Measurements from ENCODE around the gene RRAGD. TPM values are rescaled to one million over a fixed set of nuclear protein-coding genes. Genes with fewer than 3 reads are reported as not detected.

The RRAGD gene
- total RNA-seq, 1 experiment from 2014 or later = not detected

DNA sequence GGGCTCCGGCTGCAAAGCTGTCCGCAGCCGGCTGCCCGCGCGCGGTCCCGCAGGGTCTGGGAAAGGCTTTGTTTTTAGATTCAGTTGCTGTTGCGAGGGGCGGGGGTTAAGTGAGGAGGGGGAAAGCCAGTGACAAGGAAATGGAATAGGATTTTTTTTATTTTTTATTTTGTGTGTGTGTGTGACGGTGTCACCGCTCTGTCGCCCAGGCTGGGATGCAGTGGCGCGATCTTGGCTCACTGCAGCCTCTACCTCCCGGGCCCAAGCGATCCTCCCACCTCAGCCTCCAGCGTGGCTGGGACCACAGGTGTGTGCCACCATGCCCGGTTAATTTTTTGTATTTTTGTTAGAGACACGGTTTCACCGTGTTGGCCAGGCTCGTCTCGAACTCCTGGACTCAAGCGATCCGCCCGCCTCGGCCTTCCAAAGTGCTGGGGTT lies 58.9 kb downstream of the RRAGD start:
- peaks cover 42% of the 10 kb centered on the region for H3K79me2 ChIP-seq (ENCODE audit: low read depth)
- H3K4me3 ChIP-seq = peak overlapping the region; percentile 81; the same call in 1 of the 2 replicates
- no peaks in the 10 kb centered on the region for H3K9me2 ChIP-seq (ENCODE audit: insufficient read depth)
- H3K9me3 ChIP-seq (ENCODE audit: insufficient read depth, low read depth) = no peaks in the 10 kb centered on the region
- TF ChIP-seq EZH2 (IDR thresholded peaks at IDR 0.05; ENCODE audit: low read depth) = no peak
- TF ChIP-seq, protein P1, sequence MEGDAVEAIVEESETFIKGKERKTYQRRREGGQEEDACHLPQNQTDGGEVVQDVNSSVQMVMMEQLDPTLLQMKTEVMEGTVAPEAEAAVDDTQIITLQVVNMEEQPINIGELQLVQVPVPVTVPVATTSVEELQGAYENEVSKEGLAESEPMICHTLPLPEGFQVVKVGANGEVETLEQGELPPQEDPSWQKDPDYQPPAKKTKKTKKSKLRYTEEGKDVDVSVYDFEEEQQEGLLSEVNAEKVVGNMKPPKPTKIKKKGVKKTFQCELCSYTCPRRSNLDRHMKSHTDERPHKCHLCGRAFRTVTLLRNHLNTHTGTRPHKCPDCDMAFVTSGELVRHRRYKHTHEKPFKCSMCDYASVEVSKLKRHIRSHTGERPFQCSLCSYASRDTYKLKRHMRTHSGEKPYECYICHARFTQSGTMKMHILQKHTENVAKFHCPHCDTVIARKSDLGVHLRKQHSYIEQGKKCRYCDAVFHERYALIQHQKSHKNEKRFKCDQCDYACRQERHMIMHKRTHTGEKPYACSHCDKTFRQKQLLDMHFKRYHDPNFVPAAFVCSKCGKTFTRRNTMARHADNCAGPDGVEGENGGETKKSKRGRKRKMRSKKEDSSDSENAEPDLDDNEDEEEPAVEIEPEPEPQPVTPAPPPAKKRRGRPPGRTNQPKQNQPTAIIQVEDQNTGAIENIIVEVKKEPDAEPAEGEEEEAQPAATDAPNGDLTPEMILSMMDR (conservative IDR thresholded peaks at IDR 0.05) = no peak
- peaks cover 12% of the 10 kb centered on the region; the same call in 1 of the 2 replicates for H3F3A ChIP-seq (ENCODE audit: insufficient read depth, low read depth)
- CTCF ChIA-PET = interaction anchor here (0.9 to 1.6 kb wide), 2 partner anchors 55 to 932 kb away, joined by 3 to 5 read pairs; no protein-coding TSS in a partner anchor
- POLR2A ChIA-PET (ENCODE audit: unreplicated experiment) = interaction anchor here (0.6 to 2.1 kb wide), 4 partner anchors 46 to 1643 kb away, joined by 4 to 25 read pairs (median 11); no protein-coding TSS in a partner anchor
- peak overlapping the region; percentile 88 for H3K27ac ChIP-seq
- H2AFZ ChIP-seq = peak overlapping the region; percentile 86
- TSS peak; percentile 91 for BruUV-seq (replicated peaks)
- no peaks in the 10 kb centered on the region for H4K20me1 ChIP-seq (ENCODE audit: insufficient read depth)
- no peaks in the 10 kb centered on the region for H3K27me3 ChIP-seq (ENCODE audit: insufficient read depth, low read depth)
- H3K4me2 ChIP-seq = peak overlapping the region; percentile 91
- H3K36me3 ChIP-seq (ENCODE audit: low read depth) = no peaks in the 10 kb centered on the region
- intact Hi-C loops (cut with micrococcal nuclease; ENCODE audit: unreplicated experiment) = loop anchor here (5.0 kb wide), 1 partner anchor 271 kb away; the partner anchor contains the start of gene PNRC1
- no peak for DNase-seq
- peaks cover 21% of the 10 kb centered on the region for H3K4me1 ChIP-seq (replicated peaks; ENCODE audit: insufficient read depth)

DNA sequence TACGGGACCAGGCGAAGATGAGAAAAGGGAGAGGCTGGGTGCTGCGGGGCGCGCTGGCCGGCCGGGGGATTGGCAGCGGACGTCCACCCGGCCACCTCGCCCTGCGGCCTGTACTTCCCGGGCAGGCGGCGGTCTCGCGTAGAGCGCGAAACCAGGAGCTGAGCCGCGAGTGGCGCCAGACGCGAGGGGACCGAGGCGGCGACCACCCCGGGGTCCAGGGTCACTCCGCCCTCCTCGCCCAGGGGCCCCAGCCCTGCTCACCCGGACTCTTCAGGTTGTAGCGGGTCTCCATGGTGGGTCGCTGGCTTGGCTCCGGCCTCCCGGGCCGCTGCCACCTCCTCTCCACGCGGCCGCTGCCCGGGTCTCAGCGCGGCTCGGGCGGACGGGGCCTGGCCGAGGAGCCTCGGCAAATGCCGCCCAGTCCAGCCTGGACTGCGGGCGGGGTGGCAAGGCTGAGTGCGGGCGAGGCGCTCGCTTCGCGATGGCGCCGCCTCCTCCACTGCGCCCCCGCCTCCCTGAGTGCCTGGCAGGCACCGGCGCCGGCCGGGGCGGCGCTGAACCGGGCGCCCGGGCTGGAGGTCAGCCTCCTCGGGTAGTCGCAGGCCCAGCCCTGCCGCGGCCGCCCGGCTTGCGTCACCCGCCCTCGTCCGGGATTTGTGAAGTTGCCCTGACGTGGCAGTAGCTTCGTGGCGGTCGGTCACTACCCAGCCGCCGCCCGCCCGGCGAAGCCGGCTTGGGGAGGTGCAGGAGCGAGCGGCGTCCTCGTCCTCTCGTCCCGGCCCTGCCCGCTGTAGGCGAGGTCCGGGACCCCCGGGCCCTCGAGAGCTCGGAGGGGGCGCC lies 59.6 kb downstream of the RRAGD start, which contains the start of gene UBE2J1:
Gene UBE2J1 (minus strand): TSS at position 445 of the 840 bp plus-strand sequence. CDS start 153 bp downstream, at position 292.
- TF ChIP-seq, protein P1 (conservative IDR thresholded peaks at IDR 0.05) = no peak
- no peak for TF ChIP-seq EZH2 (IDR thresholded peaks at IDR 0.05; ENCODE audit: low read depth)
- Histone ChIP-seq H3F3A (ENCODE audit: insufficient read depth, low read depth) (peaks cover 12% of the 10 kb centered on the region; the same call in 1 of the 2 replicates), H3K27ac (peak within 1 kb of the TSS; percentile 88), H4K20me1 (ENCODE audit: insufficient read depth) (no peaks in the 10 kb centered on the region), H3K4me1 (replicated peaks; ENCODE audit: insufficient read depth) (peaks cover 28% of the 10 kb centered on the region), H2AFZ (peak within 1 kb of the TSS; percentile 86), H3K4me3 (peak within 1 kb of the TSS; percentile 81), H3K9me2 (ENCODE audit: insufficient read depth) (no peaks in the 10 kb centered on the region), H3K27me3 (ENCODE audit: insufficient read depth, low read depth) (no peaks in the 10 kb centered on the region), H3K9me3 (ENCODE audit: insufficient read depth, low read depth) (no peaks in the 10 kb centered on the region), H3K4me2 (peak within 1 kb of the TSS; percentile 91), H3K36me3 (ENCODE audit: low read depth) (no peaks in the 10 kb centered on the region), H3K79me2 (ENCODE audit: low read depth) (peaks cover 48% of the 10 kb centered on the region)
- intact Hi-C loops (cut with micrococcal nuclease; ENCODE audit: unreplicated experiment) = loop anchor here (1.0 to 5.0 kb wide), 2 partner anchors 54 to 270 kb away; partner anchors contain the start of gene PNRC1
- BruUV-seq (replicated peaks) = no TSS peak
- ChIA-PET POLR2A (ENCODE audit: unreplicated experiment) (interaction anchor here (0.6 to 2.1 kb wide), 9 partner anchors 47 to 1643 kb away, joined by 4 to 30 read pairs (median 6); partner anchors contain the start of gene RNGTT), CTCF (interaction anchor here (0.9 to 1.6 kb wide), 2 partner anchors 54 to 932 kb away, joined by 3 to 5 read pairs; no protein-coding TSS in a partner anchor)
- DNase-seq = peak; percentile 80 to 93

DNA sequence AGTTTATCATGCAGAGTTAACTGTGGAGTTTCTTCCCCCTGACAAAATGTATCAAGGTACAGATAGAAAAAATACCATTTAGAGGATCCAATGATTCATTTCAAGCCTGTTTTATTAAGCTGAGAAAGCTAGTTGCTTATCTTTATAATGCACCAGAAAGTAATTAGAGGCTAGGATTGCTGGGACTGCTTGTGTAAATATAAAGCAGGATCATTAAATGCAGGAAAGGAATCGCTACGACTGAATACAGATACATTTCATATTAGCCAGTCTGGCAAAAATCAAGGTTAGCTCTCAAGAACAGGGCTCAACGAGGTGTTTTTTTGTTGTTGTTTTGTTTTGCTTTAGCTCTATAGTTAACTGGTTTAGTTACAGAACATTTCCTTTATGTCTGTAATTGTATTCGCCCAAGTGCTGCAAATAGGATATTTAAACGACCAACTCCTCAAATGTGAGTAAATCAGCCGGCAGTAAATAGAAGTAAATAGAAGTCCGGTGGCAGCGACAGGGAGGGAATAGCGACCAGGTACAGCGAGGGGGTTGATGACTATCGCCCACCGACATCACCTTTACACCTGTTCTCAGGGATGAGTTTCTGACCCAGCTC lies 60.3 kb downstream of the RRAGD start:
- DNase-seq = no peak
- no peaks in the 10 kb centered on the region for H3K36me3 ChIP-seq (ENCODE audit: low read depth)
- CTCF ChIA-PET = interaction anchor here (1.6 kb wide), 1 partner anchor 54 kb away, joined by 5 read pairs; no protein-coding TSS in a partner anchor
- H3K79me2 ChIP-seq (ENCODE audit: low read depth) = peaks cover 56% of the 10 kb centered on the region
- H3K9me3 ChIP-seq (ENCODE audit: insufficient read depth, low read depth) = no peaks in the 10 kb centered on the region
- peak overlapping the region; percentile 88 for H3K27ac ChIP-seq
- H3K4me1 ChIP-seq (replicated peaks; ENCODE audit: insufficient read depth) = peaks cover 35% of the 10 kb centered on the region
- H2AFZ ChIP-seq = peak overlapping the region; percentile 81
- POLR2A ChIA-PET (ENCODE audit: unreplicated experiment) = interaction anchor here (0.6 to 2.1 kb wide), 7 partner anchors 50 to 968 kb away, joined by 4 to 30 read pairs (median 10); partner anchors contain the start of gene RNGTT
- peaks cover 12% of the 10 kb centered on the region; the same call in 1 of the 2 replicates for H3F3A ChIP-seq (ENCODE audit: insufficient read depth, low read depth)
- H3K27me3 ChIP-seq (ENCODE audit: insufficient read depth, low read depth) = no peaks in the 10 kb centered on the region
- intact Hi-C loops (cut with micrococcal nuclease; ENCODE audit: unreplicated experiment) = loop anchor here (1.0 to 5.0 kb wide), 2 partner anchors 53 to 269 kb away; partner anchors contain the start of gene PNRC1
- TF ChIP-seq EZH2 (IDR thresholded peaks at IDR 0.05; ENCODE audit: low read depth) = no peak
- TF ChIP-seq, protein P1 (conservative IDR thresholded peaks at IDR 0.05) = no peak
- no peaks in the 10 kb centered on the region for H4K20me1 ChIP-seq (ENCODE audit: insufficient read depth)
- H3K4me3 ChIP-seq = peak overlapping the region; percentile 81
- H3K4me2 ChIP-seq = peak overlapping the region; percentile 91
- H3K9me2 ChIP-seq (ENCODE audit: insufficient read depth) = no peaks in the 10 kb centered on the region
- TSS peak; percentile 39 for BruUV-seq (replicated peaks)

Measured in PC-9 (cell line).